Measurements from ENCODE around the gene SALL4.

The SALL4 gene

DNA sequence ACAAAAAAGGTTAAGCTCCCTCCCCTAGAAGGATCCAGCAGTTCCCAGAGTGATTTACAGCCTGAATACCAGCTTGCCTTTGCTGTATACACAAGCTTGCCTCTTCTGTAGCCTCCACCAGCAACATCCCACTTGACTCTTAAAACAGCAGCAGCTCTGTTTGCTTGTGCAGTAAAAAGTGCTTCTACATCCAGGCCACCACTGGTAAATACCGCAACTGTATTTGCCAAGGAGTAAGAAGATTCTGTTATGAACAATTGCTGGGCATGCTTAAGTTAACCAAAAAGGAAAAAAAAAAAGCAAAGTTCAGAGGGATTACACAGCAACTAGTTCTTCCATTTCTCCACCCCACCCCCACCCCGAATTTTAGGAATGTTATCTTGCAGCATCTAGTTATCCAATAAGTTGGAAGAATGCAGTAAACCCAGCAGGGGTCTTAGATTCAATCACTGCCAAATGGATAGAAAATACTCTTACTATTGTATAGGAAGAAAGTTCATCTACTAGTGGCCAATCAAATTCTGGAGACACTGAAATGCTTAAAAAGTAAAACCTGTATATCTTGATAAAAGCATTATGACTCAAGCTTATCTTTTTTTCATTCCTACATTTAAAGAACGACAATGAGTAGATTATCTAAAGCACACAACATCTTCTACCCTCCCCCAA is 4.8 kb downstream of the SALL4 start:
- TF ChIP-seq, protein P1, sequence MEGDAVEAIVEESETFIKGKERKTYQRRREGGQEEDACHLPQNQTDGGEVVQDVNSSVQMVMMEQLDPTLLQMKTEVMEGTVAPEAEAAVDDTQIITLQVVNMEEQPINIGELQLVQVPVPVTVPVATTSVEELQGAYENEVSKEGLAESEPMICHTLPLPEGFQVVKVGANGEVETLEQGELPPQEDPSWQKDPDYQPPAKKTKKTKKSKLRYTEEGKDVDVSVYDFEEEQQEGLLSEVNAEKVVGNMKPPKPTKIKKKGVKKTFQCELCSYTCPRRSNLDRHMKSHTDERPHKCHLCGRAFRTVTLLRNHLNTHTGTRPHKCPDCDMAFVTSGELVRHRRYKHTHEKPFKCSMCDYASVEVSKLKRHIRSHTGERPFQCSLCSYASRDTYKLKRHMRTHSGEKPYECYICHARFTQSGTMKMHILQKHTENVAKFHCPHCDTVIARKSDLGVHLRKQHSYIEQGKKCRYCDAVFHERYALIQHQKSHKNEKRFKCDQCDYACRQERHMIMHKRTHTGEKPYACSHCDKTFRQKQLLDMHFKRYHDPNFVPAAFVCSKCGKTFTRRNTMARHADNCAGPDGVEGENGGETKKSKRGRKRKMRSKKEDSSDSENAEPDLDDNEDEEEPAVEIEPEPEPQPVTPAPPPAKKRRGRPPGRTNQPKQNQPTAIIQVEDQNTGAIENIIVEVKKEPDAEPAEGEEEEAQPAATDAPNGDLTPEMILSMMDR (conservative IDR thresholded peaks at IDR 0.05; ENCODE audit: low read depth, low read length): no peak
- no peak for DNase-seq (ENCODE audit: low read depth)
- no peak overlapping the region for H3K4me3 ChIP-seq (ENCODE audit: low read length)

DNA sequence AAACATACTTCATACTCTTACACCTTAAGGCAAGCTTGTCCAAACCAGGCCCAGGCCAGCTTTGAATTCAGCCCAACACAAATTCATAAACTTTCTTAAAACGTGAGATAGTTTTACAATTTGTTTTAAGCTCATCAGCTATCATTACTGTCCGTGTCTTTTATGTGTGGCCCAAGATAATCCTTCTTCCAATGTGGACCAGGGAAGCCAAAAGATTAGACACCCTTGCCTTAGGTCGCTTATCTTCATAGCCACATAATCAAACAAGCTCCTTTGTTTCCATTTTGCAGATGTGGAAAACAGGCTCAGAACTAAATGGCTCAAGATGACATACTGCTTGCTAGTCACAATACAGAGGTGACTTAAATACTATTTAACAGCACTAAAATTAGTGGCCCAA is 6.0 kb downstream of the SALL4 start:
- DNase-seq (ENCODE audit: low read depth): no peak
- TF ChIP-seq, protein P1 (conservative IDR thresholded peaks at IDR 0.05; ENCODE audit: low read depth, low read length): no peak
- no peak overlapping the region for H3K4me3 ChIP-seq (ENCODE audit: low read length)

DNA sequence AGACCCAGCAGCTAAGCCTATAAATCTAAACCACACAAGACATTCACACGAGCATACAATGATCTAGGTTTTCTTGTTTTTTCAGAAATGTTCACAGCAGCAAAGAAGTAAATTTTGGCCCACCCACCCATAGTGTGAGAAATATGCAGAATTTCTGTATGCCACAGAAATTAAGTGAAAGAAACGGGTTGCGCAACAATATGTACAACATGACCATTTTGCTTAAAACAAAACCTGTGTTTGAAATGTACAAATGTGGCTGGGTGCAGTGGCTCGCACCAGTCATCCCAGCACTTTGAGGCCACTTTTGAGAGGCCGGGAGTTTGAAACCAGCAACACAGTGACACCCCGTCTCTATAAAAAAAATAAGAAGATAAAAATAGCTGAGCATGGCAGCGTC is 9.4 kb downstream of the SALL4 start:
- TF ChIP-seq, protein P1 (conservative IDR thresholded peaks at IDR 0.05; ENCODE audit: low read depth, low read length): no peak
- DNase-seq (ENCODE audit: low read depth): no peak
- H3K4me3 ChIP-seq (ENCODE audit: low read length): no peak overlapping the region

DNA sequence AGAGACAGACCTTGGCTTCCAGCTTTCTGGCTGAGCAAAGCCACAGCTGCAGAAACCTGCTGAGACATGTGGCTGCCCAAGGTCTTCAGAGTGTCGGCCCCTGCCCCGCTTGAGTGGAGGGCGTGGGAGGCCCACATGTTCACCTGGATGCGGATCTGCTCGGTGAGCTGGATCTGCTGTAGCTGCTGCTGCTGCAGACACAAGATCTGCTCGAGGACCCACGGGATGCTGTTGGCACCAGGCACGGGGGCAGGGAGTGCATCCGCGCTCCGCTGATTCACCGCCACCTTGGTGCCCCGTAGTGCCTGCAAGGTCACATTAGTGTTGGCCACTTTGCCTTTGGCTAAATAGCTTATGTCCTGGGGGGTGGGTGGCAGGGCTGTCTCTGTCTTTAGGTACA is 10.7 kb downstream of the SALL4 start:
- no peak for DNase-seq (ENCODE audit: low read depth)
- TF ChIP-seq, protein P1 (conservative IDR thresholded peaks at IDR 0.05; ENCODE audit: low read depth, low read length): no peak
- no peak overlapping the region for H3K4me3 ChIP-seq (ENCODE audit: low read length)

DNA sequence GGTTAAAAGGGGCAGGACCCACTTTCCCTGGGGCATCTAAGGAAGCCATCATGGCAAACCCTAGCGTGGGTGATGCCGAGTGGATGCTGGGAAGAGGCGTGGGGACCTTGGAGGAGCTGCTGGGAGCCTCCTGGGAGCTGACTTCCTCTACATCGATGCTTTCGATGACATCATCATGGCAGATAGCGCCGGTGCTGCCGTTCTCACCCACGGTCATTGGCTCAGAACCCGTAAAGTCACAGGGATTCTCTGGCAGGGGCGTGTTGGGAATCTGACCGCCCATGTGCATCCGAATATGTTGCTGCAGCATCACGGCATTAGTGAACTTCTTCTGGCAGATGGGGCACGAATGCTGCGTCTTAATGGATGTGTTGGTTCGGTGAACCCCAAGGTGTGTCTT is 12.1 kb downstream of the SALL4 start:
- H3K4me3 ChIP-seq (ENCODE audit: low read length): no peak overlapping the region
- DNase-seq (ENCODE audit: low read depth): no peak
- TF ChIP-seq, protein P1 (conservative IDR thresholded peaks at IDR 0.05; ENCODE audit: low read depth, low read length): no peak

DNA sequence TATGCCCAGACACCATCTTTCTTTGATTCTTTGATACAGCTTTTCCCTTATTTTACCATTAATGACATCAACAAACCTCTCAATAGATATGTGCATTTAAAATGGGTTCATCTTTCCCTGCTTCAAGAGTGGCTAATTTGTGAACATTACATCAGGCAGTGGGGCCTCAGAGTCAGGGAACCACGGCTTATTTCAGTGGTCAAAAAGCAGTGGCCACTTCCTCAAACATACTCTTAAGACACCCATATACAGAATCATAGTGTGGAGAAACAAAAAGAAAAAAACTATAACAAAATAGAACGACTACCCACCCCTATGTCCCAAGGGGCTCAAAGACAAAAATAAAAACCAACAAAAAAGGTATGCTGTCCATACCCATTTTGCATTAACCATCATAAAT is 12.9 kb downstream of the SALL4 start:
- TF ChIP-seq, protein P1 (conservative IDR thresholded peaks at IDR 0.05; ENCODE audit: low read depth, low read length): no peak
- no peak for DNase-seq (ENCODE audit: low read depth)
- no peak overlapping the region for H3K4me3 ChIP-seq (ENCODE audit: low read length)

DNA sequence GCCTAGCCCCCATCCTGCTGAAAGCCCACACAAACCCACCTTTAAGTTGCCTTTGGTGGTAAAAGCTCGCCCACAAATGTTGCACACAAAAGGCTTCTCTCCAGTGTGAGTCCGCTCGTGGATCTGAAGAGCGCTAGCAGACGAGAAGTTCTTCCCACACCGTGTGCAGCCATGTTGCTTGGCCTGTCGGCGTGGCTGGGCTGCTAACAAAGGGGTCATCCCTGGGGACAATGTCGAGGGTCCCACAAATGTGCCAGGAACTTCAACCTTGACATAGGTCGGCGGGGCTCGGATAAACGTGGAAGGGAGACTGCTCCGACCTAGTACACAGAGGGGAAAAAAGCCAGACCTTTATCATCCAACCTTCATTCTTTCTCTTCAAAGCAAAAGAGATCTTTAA is 13.5 kb downstream of the SALL4 start:
- TF ChIP-seq, protein P1 (conservative IDR thresholded peaks at IDR 0.05; ENCODE audit: low read depth, low read length): no peak
- DNase-seq (ENCODE audit: low read depth): no peak
- no peak overlapping the region for H3K4me3 ChIP-seq (ENCODE audit: low read length)

Data from retinal pigment epithelial cell (primary cell).